A204.1 (cell line): ENCODE data around the gene NUDT14.
A peak's percentile ranks its signal among the peaks of the same experiment; 100 is the strongest.

Source experiments
- FAIRE-seq: peaks from 2 replicates; lab custom pipeline; 2012; peaks lifted over from hg19 to GRCh38; lab: Jason Lieb, UNC

The NUDT14 gene

DNA sequence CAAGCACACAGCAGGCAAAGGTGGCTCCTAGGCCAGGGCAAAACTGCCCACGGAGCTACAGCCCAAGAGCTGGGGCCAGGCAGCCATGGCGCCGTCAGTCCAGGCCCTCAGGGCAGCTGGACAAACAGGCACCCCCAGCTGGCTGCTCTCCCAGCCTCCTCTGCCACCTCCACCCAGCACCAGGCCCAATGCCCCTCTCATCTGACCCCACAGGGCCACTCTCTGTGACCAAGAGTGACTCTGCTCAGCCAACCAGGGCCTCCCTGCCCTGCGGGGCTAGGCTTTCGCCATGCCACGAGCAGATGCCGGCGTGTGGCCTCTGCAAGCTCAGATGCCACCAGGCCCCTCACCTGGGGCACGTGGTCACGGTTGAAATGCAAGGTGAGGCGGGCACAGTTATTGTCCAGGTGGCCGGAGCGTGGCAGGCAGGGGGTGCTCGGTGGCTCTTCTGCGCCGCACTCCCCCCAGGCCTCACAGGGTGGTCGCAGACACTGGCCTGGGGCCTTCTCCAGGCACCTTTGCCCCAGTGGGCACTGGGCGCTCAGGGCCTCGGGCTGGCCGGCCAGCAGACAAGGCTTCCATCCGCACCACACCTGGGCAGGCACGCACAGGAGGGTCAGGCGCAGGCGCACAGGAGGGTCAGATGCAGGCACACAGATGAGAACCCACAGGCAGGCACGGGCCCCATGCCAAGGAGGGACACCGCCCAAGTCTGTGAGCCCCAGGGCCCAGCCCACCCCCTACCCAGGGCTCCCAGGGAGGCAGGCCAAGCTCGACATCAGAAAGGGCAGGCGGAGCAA is 35.5 kb downstream of the NUDT14 start:
- FAIRE-seq: no peak

DNA sequence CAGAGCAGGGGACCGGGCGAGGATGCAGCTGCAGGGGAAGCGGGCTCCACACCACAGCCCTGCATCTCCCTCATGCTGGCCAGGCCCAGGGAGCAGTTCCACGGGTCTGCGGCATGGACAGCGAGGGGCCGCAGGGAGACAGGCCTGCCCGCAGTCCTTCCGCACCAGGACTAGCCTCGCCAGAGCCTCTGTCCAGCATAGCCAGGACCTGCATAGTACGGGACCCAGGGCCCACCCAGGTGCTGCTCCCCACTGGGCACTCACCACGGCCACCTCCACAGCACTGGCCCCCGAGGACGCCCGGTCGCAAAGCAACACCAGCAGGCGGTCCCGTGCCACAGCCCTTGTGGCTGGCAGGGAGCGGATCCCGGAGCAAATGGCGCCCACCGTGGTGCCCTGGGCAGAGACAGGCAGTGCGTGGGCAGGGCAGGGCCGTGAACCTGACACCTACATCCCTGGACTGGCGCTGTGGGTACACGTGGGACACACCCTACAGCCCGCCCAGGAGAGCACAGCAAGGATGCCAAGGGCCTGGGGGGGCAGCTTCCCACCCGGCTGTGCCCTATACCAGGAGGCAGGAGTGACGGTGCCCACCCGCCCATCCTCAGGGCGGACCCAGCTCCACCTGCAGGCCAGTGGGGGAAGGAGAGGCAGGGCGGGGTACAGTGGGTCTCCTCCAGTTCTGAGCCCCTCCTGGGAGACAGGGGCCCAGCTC is 36.3 kb downstream of the NUDT14 start:
- FAIRE-seq: no peak

DNA sequence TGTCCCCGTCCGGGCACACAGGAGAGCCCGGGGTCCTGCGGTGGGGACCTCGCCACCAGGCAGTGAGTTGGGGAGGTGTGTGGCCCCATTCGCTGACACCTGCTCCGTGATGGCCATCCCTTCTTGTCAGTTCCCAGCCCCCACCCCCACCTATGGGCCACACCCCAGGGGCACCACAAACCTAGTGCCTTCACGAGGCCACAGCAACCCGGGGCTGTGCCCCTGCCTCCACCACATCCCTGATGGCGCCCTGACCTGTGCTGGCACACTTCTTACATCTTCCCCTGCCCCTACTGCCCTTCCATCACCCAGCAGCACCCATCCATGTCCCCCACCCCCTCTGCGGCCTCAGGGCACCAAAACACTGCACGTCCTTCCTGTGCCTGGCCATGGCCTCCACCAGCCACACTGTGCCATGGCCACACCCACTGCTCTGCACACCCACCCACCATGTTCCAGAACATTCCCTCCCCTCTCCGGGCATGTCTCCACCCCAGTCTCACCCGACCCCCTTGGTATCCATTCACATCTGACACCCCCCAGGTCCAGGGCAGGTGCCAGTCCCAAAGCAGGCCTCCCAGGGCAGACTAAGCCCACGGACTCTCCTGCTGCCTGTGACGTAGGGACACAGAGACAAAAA is 37.0 kb downstream of the NUDT14 start:
- no peak for FAIRE-seq

DNA sequence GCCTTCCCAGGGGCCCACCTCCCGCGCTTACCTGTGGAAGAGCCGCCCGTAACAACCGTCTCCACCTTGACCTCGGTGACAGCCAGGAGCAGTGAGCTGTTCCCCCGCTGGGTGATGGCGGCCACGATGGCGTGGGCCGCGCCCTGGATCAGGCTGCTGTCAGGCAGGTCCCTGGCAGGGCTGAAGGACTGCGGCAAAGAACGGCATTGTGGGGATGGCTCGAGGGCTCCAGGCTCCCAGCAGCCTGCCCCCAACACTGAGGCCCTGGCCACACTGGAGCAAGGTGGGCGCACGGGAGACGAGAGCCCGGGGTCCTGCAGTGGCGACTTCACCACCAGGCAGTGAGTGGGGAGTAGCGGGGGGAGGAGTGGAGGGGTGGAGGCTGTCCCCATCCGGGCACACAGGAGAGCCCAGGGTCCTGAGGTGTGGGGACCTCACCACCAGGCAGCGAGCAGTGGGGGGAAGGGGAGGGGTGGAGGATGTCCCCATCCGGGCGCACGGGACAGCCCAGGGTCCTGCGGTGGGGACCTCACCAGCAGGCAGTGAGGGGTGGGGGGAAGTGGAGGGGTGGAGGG is 37.6 kb downstream of the NUDT14 start:
- FAIRE-seq: no peak

DNA sequence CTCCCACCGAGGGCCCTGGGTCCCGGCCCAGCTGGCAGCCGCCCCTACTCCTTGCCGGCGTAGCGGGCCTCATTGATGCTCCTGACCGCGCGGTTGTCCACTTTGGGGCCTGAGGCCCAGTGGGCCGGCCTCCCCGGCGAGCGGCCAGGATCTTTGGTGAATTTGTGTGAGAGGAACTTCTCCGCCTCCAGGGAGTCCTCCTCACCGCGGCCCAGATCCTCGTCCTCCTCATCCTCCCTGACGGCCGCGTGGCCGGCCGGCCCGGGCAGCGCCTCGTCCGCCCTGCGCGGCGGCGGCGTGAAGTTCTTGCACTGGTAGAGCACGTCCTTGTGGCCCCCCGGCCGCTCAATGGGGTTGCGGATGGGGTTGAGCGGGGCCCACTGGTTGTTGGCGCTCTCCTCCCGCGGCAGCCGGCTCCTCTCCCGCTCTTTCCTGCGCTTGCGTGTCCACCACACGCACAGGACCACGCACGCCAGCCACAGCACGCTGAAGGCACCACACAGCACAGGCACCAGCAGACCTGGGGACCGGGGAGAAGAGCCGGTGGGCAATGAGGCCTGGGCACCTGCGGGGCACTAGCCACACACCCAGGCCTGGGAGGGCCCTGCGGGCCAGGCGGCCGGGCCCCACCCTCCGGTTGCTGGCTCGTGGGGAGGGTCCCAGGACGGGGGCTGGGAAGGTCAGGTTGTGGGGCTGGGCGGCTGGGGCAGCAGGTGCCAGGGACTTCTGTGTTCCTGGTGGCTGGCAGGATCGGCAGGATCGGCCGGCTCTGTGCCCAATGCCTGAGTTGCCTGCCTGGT is 38.3 kb downstream of the NUDT14 start:
- FAIRE-seq: no peak

DNA sequence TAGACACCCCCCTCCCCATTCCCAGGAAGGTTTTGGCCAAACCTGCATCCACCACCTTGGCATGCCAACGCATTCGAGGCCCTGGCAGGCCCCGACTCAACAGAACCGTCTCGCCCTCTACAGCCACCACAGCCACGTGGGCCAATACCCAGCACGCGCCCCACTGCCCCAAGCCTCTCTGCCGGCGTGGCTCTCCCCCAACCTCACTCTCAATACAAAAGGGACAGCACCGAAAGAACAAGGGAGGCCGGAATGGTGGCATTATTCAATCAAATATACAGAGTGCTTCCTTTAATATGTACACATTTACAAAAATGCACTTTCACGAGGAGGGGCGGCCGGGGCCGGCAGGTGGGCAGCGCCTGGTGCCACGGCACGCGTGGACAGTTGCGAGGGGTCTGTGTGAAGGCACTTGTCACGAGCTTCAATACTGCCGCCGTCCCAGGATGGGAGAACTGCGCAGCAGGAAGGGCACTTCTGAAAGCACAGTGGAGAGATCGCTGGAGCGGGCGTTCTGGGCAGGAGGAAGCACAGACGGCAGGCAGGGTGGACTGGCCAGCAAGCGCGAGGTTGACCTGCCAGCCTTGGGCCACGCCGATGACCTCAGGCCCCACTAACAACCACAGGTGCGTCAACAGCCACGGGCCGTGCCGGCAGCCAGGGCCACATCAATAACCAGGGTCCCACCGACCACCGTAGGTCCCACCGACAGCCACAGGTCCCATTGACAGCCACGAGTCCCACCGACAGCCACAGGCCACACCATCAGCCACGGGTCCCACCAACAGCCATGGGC is 39.4 kb downstream of the NUDT14 start:
- FAIRE-seq: no peak

DNA sequence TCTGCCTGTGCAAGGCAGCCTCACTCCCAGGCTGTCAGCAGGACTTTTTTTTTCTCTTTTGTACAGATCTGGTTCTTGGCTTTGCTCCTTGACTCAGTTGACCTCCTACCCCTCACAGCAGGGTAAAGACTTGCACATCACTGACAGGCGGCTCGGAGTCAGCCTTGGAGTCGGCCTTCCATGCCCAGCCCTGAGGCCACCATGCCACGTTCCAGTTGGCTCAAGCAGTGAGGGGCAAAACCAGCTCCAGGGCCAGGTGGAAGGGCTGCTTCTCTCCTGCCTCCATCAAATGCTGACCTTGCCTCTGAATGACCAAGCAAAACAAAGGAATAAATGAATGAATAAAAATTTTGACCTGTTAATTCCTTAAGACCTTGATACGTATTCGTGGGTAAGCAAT is 40.1 kb downstream of the NUDT14 start:
- no peak for FAIRE-seq

DNA sequence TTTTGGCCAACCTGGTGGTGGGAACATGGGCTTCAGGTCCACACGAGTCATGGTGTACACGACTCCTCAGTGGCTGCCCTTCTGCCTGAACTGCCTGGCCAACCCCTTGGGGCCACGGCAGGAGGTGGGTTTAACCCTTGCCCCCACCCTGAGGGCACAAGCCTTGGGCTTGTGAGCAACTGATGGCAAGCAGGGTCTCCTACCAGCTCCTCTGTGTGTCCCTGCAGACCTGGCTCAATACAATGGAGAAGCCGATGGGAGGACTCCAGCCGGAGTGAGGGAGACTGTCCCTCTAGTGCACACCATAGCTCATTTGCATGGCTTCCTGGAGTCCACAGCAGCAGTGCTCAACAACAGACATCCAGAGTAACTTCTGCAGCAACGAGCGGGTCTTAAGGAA is 40.5 kb downstream of the NUDT14 start:
- FAIRE-seq: no peak

DNA sequence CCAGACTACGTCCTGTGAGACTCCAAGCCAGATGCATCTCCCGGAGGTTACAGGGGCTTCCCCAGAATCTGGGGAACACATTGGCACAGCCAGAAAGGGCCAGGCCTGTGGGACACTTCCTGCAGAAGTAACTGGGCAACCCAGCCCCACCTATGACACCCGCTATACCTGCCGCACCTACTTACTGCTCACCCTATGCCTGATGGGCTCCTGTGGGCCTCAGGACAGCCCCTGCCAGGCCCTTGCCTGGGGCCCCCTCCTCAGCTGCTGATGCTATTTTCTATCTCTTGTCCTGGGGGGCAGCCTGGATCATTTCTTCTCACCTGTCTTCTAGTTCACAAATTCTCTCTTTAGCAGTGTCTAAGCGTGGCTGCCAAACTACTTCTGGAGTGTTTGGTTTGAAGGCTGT is 41.3 kb downstream of the NUDT14 start:
- FAIRE-seq: no peak

DNA sequence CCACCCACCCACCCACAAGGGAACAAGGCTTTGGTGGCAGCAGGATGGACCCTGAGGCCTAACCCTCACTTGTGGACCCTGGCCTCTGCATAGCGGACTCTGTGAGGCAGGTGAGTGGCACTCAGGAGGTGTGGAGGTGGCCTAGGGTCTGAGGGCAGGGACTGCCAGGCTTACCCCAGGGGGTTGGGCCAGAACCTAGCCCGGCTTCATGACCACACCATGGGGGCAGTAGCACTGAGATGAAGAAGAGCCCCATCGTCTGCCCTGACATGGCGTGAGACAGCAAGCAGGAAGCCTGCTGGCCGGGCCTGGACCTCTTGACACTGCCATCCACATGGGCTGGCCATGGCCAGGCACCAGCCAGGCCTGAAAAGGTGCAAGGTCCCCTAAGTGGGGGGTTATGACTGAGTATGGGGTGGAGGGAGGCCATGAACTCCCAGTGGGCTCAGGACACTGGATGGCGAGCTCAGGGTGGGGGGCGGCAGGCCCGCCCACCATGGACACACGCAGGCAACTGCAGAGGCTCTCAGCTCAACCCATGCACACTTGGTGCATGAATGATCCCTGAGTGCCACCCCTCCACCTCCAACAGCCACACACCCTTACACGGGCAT is 41.8 kb downstream of the NUDT14 start:
- no peak for FAIRE-seq

DNA sequence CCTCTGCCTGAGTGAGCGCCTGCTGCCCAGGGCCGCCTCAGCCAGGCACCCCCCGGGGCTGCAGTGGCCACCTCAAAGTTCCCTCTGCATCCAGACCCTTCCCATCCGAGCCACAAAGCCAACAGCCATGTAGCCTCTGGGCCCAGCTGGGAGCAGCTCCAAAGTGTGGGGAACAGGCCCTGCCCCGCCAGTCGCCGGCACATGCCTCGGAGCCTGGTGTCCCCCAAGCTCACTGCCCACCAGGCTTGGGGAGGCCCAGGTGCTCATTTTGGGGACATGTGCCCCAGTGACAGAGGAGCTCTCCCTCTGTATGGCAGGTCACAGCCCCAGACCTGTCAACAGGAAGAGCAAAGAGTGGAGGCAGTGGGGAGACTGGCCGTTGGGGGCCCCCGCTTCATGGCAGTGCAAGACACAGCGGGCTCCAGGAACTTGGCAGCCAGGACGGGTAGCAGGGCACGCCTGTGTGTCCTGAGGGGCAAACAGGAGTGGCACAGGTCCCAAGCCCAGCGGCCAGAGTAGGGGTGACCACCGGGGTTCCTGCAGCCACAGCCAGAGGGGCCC is 42.5 kb downstream of the NUDT14 start:
- FAIRE-seq: no peak

DNA sequence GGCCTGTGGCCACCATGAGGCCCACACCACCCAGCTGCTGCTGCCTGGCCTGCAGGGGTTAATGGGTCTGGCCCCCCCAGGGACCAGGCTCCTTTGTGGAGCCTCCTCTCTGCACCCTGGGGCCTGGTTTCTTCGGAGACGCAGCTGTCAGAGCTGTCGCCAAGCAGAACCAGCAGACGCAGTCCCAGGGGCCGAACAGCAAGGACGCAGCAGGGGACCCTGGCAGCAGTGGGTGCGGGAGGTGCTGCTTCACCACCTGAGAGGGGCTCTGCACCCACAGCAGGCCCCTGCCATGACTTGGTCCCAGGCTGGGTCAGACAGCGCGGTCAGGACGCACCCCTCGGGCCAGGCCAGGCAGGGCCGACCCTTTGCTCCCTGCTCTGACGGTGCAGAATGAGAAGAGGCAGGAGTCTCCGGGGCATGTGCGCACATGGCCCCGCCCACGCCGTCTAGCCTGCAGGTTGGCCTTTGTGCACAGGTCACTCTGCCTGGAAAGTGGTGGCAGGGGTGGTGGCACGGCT is 43.0 kb downstream of the NUDT14 start:
- no peak for FAIRE-seq

DNA sequence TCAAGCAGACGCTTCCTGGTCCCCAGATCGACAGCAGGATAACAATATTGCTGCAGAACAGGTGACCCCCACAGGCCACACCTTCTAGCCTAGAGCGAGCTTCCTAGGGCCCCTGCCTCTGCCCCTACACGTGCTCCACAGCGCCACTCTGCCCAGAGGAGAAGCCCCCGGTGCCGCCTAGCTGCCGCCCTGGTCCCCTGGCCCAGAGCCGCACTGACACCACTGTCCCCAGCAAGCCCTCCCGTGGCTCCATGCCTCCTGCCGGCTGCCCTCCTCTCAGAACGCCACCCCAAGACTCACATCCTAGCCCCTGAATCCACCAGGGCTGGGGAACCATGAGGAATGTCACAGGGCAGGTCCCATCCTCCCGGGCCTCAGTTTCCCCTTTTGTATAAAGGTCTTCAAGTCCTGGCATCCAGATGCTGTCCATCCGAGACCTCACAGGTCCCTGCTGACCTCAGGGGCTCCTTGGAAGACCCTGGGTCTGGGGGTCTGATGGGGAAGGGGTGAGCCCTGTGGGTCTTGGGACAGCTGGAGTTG is 43.6 kb downstream of the NUDT14 start:
- FAIRE-seq: no peak

DNA sequence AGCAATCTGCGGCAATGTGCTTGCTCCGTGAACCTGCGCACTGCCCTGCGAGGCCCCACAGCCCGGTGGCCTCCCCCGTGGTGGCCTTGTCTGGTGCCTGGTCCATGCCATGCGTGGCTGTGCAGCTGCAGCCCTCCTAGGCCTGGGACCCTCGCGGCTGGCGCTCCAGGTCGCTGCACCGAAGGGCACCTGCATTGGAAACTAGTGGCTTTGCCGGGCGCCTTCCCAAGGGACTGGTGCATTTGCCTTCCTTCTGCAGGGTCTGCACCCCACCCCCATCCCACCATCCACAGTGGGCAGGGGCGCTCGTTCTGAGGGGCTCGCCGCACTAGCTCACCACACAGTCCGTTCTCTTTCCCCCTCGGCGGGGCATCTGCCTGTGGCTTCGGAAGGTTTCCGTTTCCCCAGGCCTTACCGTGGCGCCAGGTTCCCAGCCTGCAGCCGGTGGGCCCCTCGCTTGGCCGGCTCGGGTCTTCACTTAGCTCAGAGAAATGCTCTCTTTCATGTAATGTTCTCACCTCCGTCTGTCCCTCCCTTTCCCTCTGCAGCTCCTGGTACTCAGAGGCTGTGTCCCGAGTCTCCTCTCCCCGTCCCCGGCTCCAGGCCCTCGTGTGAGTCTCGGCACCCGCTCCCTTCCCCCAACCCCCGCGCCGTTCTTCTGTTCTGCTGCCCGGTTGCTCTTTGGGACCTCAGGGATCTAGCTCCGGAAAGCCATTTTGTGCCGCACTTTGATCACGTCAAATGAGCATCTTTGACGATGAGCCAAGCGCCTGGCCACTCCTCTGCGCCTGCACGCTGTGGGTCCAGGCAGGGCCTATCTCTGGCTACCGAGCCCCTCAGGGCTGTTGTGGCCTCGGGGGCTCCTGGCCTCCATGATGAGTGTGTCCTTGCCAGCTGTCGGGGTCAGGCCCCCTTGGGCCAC is 44.5 kb downstream of the NUDT14 start:
- no peak for FAIRE-seq

DNA sequence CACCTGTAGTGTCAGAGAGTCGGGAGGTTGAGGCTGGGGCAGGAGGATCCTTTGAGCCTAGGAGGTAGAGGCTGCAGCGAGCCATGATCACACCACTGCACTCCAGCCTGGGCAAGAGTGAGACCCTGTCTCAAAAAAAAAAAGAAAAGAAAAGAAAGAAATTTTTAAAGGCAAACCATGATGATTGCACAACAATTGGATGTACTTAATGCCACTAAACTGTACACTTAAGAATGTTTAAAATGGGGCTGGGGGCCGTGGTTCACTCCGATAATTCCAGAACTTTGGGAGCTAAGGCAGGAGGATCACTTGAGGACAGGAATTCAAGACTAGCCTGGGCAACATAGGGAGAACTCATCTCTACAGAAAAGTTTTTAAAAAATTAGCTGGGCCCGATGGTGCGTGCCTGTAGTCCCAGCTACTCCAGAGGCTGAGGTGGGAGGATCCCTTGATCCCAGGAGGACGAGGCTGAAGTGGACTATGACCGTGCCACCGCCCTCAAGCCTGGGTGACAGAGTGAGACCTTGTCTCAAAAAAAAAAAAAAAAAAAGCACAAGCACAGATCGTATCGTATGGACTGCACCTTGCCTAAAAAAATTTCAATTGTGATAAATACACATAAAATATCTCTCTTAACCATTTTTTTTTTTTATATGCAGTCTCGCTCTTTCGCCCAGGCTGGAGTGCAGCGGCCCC is 45.3 kb downstream of the NUDT14 start:
- no peak for FAIRE-seq

DNA sequence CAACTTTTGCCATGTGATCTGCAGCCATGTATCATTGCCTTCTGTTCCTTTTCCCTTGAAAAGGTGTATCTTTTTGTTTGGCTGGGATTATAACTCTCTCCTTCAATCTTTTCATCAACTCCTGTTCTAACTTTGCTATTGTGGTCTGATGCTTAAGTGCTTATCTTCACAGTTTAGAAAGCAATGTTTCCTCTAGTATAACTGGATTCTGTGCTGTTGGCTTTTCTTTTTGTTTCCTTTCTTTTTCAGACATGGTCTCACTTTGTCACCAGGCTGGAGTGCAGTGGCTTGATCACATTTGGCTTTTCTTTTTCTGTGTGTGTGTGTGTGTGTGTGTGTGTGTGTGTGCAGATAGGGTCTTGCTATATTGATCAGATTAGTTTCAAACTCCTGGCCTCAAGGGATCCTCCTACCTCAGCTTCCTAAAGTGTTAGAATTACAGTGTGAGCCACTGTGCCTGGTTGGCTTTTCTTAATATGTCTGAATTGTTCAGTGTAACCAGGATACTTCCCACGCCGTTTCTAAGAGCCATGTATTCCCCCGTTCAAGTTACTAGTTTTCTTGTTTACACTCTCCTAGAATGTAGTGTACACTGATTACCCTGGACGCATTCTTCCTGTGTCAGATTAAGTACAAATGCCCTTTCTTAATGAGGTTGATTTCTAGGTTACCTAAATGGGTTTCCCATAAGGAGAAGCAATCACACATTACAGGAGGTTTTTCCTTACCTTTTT is 48.0 kb downstream of the NUDT14 start:
- no peak for FAIRE-seq

DNA sequence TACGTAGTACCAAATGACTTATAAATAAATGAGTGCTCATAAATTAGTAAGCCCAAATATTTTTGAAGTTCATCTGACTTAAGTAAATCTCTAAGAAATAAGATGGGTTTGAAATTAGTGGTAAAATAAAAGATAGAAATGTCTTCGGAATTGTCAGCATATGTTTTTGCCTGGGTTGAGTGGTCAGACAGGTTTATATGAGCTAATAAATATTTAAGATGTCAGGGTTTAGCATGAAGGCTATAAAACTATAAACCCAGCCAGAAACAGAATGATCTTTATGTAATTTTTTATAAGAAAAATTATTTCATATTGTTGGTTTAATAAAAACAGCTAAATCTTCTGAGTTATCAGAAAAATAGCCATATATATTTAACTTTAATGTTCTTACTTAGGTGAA is 49.9 kb downstream of the NUDT14 start:
- FAIRE-seq: peak; percentile 39

DNA sequence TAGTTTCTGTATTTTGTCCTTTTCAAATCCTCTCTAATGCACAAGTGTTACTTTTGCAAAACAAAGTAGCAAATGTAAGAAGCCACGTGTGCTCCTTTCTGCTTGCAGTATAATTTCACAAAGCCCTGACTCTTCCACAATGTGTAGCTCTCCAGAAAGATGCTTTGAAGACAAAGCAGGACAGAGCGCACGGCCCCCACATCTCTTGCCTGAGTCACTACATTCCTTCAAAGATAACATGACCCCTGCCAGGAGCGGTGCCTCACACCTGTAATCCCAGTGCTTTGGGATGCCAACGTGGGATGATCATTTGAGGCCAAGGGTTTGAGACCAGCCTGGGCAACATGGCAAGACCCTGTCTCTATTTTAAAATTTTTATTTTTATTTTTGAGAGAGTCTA is 53.1 kb downstream of the NUDT14 start:
- no peak for FAIRE-seq
